SKM-1 (cell line): ENCODE data around the gene SLC16A2.

Source experiments
- DNase-seq: peaks from one replicate; lab custom pipeline; 2025; ENCODE audit not compliant: unreplicated experiment; lab: John Stamatoyannopoulos, UW

Gene SLC16A2

GRCh38 chrX:74535408-74536151 lies 114.3 kb downstream of the SLC16A2 start:
- DNase-seq: no peak

GRCh38 chrX:74536152-74536831 lies 115.0 kb downstream of the SLC16A2 start:
- DNase-seq: peak; percentile 2

- DNase-seq: no peak
Observed at GRCh38 chrX:74536832-74537371, 115.6 kb downstream of the SLC16A2 start.

GRCh38 chrX:74540635-74541249 lies 119.4 kb downstream of the SLC16A2 start:
- no peak for DNase-seq

GRCh38 chrX:74545880-74546523 lies 124.7 kb downstream of the SLC16A2 start:
- DNase-seq: no peak

- no peak for DNase-seq
Observed at GRCh38 chrX:74546984-74547383, 125.7 kb downstream of the SLC16A2 start.

- peak; percentile 5 for DNase-seq
Observed at GRCh38 chrX:74550295-74550802, 129.1 kb downstream of the SLC16A2 start.

GRCh38 chrX:74551934-74552333 lies 130.6 kb downstream of the SLC16A2 start:
- DNase-seq: no peak

- DNase-seq: no peak
Observed at GRCh38 chrX:74557378-74557777, 136.1 kb downstream of the SLC16A2 start.

GRCh38 chrX:74578137-74578536 lies 156.8 kb downstream of the SLC16A2 start:
- DNase-seq: no peak

- no peak for DNase-seq
Observed at GRCh38 chrX:74579597-74580198, 158.4 kb downstream of the SLC16A2 start.
